HepG2 (cell line): Measurements from ENCODE around the gene ACTL7B. TPM values are rescaled to one million over a fixed set of nuclear protein-coding genes. Genes with fewer than 3 reads are reported as not detected.

ENCODE experiments used
- ATAC-seq: fragments of 200-7000 bp; cut with Tn5 transposase; 3 replicates; pipeline ENCODE4 v1.9.1; 2020; ENCODE audit warnings: mild to moderate bottlenecking, moderate library complexity
- BruUV-seq: library from RNA; stranded (reverse); fragments of 400-500 nt; replicated peaks from 2 replicates; lab custom pipeline; 2021; lab: Mats Ljungman, UMichigan
- CTCF ChIA-PET: fragments of 300-600 bp; formaldehyde crosslinking; extraction: SDS; loops from one replicate; lab custom pipeline; 2021; ENCODE audit warnings: low total read pairs, inconsistent platforms, low intra/inter-chr PET ratio; lab: Yijun Ruan, JAX
- POLR2A ChIA-PET: fragments of 350-600 bp; sonication (Branson Sonifier 250); formaldehyde crosslinking; loops from one replicate; lab custom pipeline; 2020; ENCODE audit warnings: antibody characterized with exemption, inconsistent platforms; lab: Yijun Ruan, JAX
- DNase-seq: peaks from one replicate; pipeline ENCODE4 v3.0.0-alpha.2; 2015; ENCODE audit warnings: low spot score
- FAIRE-seq: peaks from 3 replicates; lab custom pipeline; 2011; peaks lifted over from hg19 to GRCh38; lab: Jason Lieb, UNC
- H2AFZ ChIP-seq: one replicate; pipeline ENCODE4 v1.6.1; 2011; ENCODE audit warnings: low read length, inconsistent platforms
- H3K27ac ChIP-seq: fragments of 300-600 bp; 3 replicates; pipeline ENCODE4 v1.8.0; 2011; ENCODE audit warnings: mixed run types, mild to moderate bottlenecking, mixed read lengths, low read length, inconsistent platforms; ENCODE audit not compliant: insufficient read depth; ENCODE audit errors: extremely low read length
- H3K27me3 ChIP-seq, 2 experiments: fragments of 200-600 bp in 1 of 2; 2 replicates in 1 of 2; 3 replicates in 1 of 2; pipeline versions ENCODE4 v1.6.0 to v1.8.0; 2011; ENCODE audit warnings: low read length in 2 of 2, mild to moderate bottlenecking in 2 of 2, moderate library complexity in 2 of 2, inconsistent platforms in 1 of 2; ENCODE audit not compliant: insufficient read depth in 2 of 2, control insufficient read depth in 1 of 2
- H3K36me3 ChIP-seq, 2 experiments: fragments of 200-600 bp in 1 of 2; replicated peaks in 1 of 2; 2 replicates in 1 of 2; 3 replicates in 1 of 2; pipeline versions ENCODE4 v1.5.1 to v1.8.0; 2011; ENCODE audit warnings: low read length in 2 of 2, inconsistent platforms in 1 of 2; ENCODE audit not compliant: insufficient read depth in 2 of 2, control insufficient read depth in 1 of 2
- H3K4me1 ChIP-seq: 2 replicates; pipeline ENCODE4 v1.5.1; 2012; ENCODE audit warnings: low read length, inconsistent platforms; ENCODE audit not compliant: insufficient read depth
- H3K4me2 ChIP-seq: 2 replicates; pipeline ENCODE4 v1.6.0; 2011; ENCODE audit warnings: low read depth, low read length, inconsistent platforms
- H3K4me3 ChIP-seq, 3 experiments: fragments of 200-600 bp in 1 of 3; sonication (generic), shearing (Covaris generic) in 1 of 3; replicated peaks in 1 of 3; 2 replicates each; pipeline ENCODE4 v1.5.1; 2011 to 2016; ENCODE audit warnings: low read length in 3 of 3, inconsistent platforms in 2 of 3, low read depth in 2 of 3, mild to moderate bottlenecking in 2 of 3, control low read depth in 1 of 3, mixed read lengths in 1 of 3; ENCODE audit not compliant: insufficient read depth in 1 of 3
- H3K79me2 ChIP-seq: one replicate; pipeline ENCODE4 v1.6.1; 2011; ENCODE audit warnings: low read length, inconsistent platforms; ENCODE audit not compliant: insufficient read depth
- H3K9ac ChIP-seq: 2 replicates; pipeline ENCODE4 v1.6.0; 2011; ENCODE audit warnings: mild to moderate bottlenecking, low read depth, low read length, inconsistent platforms; ENCODE audit not compliant: insufficient read depth
- H3K9me3 ChIP-seq: 2 replicates; pipeline ENCODE4 v1.5.1; 2012; ENCODE audit warnings: mild to moderate bottlenecking, low read length
- H4K20me1 ChIP-seq: 2 replicates; pipeline ENCODE4 v1.6.0; 2011; ENCODE audit warnings: inconsistent platforms, mild to moderate bottlenecking, low read length, moderate library complexity; ENCODE audit not compliant: insufficient read depth
- ARID5B ChIP-seq: IDR thresholded peaks from 2 replicates; pipeline ENCODE4 v1.4.0; 2020; ENCODE audit warnings: mild to moderate bottlenecking, missing genetic modification reagents
- HNF4A ChIP-seq: sonication (generic); formaldehyde crosslinking; IDR thresholded peaks from 2 replicates; pipeline ENCODE4 v1.4.0; 2020; ENCODE audit warnings: missing genetic modification reagents
- IKZF4 ChIP-seq: sonication (generic); formaldehyde crosslinking; IDR thresholded peaks from 2 replicates; pipeline ENCODE4 v1.5.1; 2020; ENCODE audit warnings: borderline replicate concordance, mild to moderate bottlenecking, low read depth, missing genetic modification reagents; ENCODE audit errors: not compliant biosample characterization
- KLF9 ChIP-seq: IDR thresholded peaks from 2 replicates; pipeline ENCODE4 v1.6.1; 2016; ENCODE audit warnings: low read depth
- MED13 ChIP-seq: sonication (generic); formaldehyde crosslinking; IDR thresholded peaks from 2 replicates; pipeline ENCODE4 v1.5.0; 2020; ENCODE audit warnings: missing genetic modification reagents
- RXRB ChIP-seq: IDR thresholded peaks from 2 replicates; pipeline ENCODE4 v1.6.1; 2016; ENCODE audit warnings: borderline replicate concordance, missing genetic modification reagents, missing compliant biosample characterization
- SALL1 ChIP-seq: sonication (generic); formaldehyde crosslinking; IDR thresholded peaks from 2 replicates; pipeline ENCODE4 v1.8.0; 2022; ENCODE audit warnings: mild to moderate bottlenecking, missing genetic modification reagents
- SP5 ChIP-seq: IDR thresholded peaks from 2 replicates; pipeline ENCODE4 v1.6.1; 2016; ENCODE audit warnings: low read depth, borderline replicate concordance
- USF2 ChIP-seq, 2 experiments: sonication (generic) in 1 of 2; formaldehyde crosslinking in 1 of 2; IDR thresholded peaks; 2 replicates each; pipeline versions ENCODE4 v1.5.1 to v1.6.1; 2011 to 2020; ENCODE audit warnings: borderline replicate concordance in 1 of 2, low read depth in 1 of 2, low read length in 1 of 2, mild to moderate bottlenecking in 1 of 2, missing genetic modification reagents in 1 of 2, moderate library complexity in 1 of 2
- ZNF160 ChIP-seq: sonication (generic); formaldehyde crosslinking; IDR thresholded peaks from 2 replicates; pipeline ENCODE4 v1.8.0; 2022; ENCODE audit warnings: mild to moderate bottlenecking, inconsistent platforms, missing genetic modification reagents
- ZNF550 ChIP-seq: sonication (generic); formaldehyde crosslinking; IDR thresholded peaks from 2 replicates; pipeline ENCODE4 v1.4.0; 2020; ENCODE audit warnings: mild to moderate bottlenecking, missing genetic modification reagents, borderline replicate concordance
- ZNF773 ChIP-seq: sonication (generic); formaldehyde crosslinking; IDR thresholded peaks from 2 replicates; pipeline ENCODE4 v1.4.0; 2020; ENCODE audit warnings: missing genetic modification reagents, borderline replicate concordance
- ZNF878 ChIP-seq: sonication (generic); formaldehyde crosslinking; IDR thresholded peaks from 2 replicates; pipeline ENCODE4 v1.8.1; 2023; ENCODE audit warnings: mild to moderate bottlenecking, missing genetic modification reagents, moderate library complexity
- WGBS: methylation state at CpG from one replicate; pipeline ENCODE4 v1.1.6; 2017; ENCODE audit warnings: low lambda C conversion rate; 5-methylcytosine and 5-hydroxymethylcytosine counted together
- in situ Hi-C: cut with HindIII; loops from 2 replicates; pipeline ENCODE4 v1.10.0; 2017; ENCODE audit warnings: low pct_unique_long_range_greater_than_20kb; ENCODE audit not compliant: extremely low pct_ligation_motif_present
- intact Hi-C: fragments of 100-400 bp; cut with micrococcal nuclease; formaldehyde crosslinking; loops from one replicate; pipeline ENCODE4 v1.10.0; 2022; ENCODE audit not compliant: unreplicated experiment
- polyA plus RNA-seq, 8 experiments: library from polyadenylated mRNA; depleted of rRNA in 3 of 8; stranded (reverse) in 7 of 8; unstranded in 1 of 8; fragments of >200 nt; fragmentation: Illumina TruSeq in 4 of 8; extraction: Trizol in 4 of 8; gene quantifications; 2 replicates each; pipeline versions ENCODE4 v1.2.1 to v1.2.3, GENCODE V29; 2011 to 2016; ENCODE audit warnings: low read depth in 4 of 8, missing spikeins in 1 of 8, mixed read lengths in 1 of 8; ENCODE audit not compliant: insufficient read depth in 1 of 8
- total RNA-seq, 5 experiments: library from RNA; depleted of rRNA; stranded (reverse); fragments of >200 nt; fragmentation: Illumina TruSeq; extraction: Trizol; gene quantifications; 2 replicates each; pipeline ENCODE4 v1.2.3, GENCODE V29; 2016; ENCODE audit warnings: low read depth in 1 of 5

Gene ACTL7B
- total and polyA plus RNA-seq, 2 of the 13 experiments (the other 11 are each of a cell fraction or from before 2014, with no cell fraction given): 0.07 to 0.11 TPM

GRCh38 chr9:108854094-108854493 lies 1.7 kb downstream of the ACTL7B start:
- Histone ChIP-seq H3K27ac (no peak overlapping the region), H4K20me1 (no peaks in the 10 kb centered on the region), H3K9ac (no peak overlapping the region), H3K9me3 (no peaks in the 10 kb centered on the region), H3K79me2 (no peaks in the 10 kb centered on the region), H3K27me3 (no peaks in the 10 kb centered on the region), H3K4me2 (no peak overlapping the region), H3K4me3 (no peak overlapping the region), H3K4me1 (peaks cover 49% of the 10 kb centered on the region), H3K36me3 (no peaks in the 10 kb centered on the region), H2AFZ (no peak overlapping the region)
- intact Hi-C loops (no loop called here), in situ Hi-C loops (no loop called here)
- no TSS peak for BruUV-seq
- ChIA-PET CTCF (no interaction called here), POLR2A (interaction anchor here (1.9 kb wide), 1 partner anchor 13 kb away, joined by 5 read pairs; no protein-coding TSS in a partner anchor)
- WGBS: 100% methylated on average over 1 of the region's 3 CpGs
- ATAC-seq: peak; percentile 36
- no peak for DNase-seq
- TF ChIP-seq USF2 (IDR thresholded peaks at IDR 0.05; ENCODE audit: low read depth, low read length) (no peak), USF2 (CRISPR knock-in tag; IDR thresholded peaks at IDR 0.05; ENCODE audit: borderline replicate concordance) (no peak), ZNF878 (CRISPR knock-in tag) (no peak), ZNF160 (no peak), MED13 (no peak)
- FAIRE-seq: no peak

GRCh38 chr9:108852079-108852478 lies 3.7 kb downstream of the ACTL7B start:
- intact Hi-C loops (no loop called here), in situ Hi-C loops (no loop called here)
- CTCF ChIA-PET: no interaction called here
- no peak for TF ChIP-seq HNF4A
- no peak for TF ChIP-seq IKZF4 (CRISPR knock-in tag)
- TF ChIP-seq KLF9 (CRISPR knock-in tag): no peak
- no peak for TF ChIP-seq ZNF550 (CRISPR knock-in tag)
- TF ChIP-seq RXRB: peak; percentile 64; the same call in 1 of the 2 replicates
- TF ChIP-seq SP5 (CRISPR knock-in tag): peak; percentile 72; the same call in 1 of the 2 replicates
- TF ChIP-seq ZNF773 (CRISPR knock-in tag): no peak
- TF ChIP-seq SALL1: no peak
- TF ChIP-seq ARID5B: peak; percentile 51

More at GRCh38 chr9:108852079-108852478, 3.7 kb downstream of the ACTL7B start:
- H3K9ac ChIP-seq: no peak overlapping the region
- no peaks in the 10 kb centered on the region for H3K79me2 ChIP-seq
- H3K4me2 ChIP-seq: peak overlapping the region; percentile 28; the same call in 1 of the 2 replicates
- no peaks in the 10 kb centered on the region for H3K27me3 ChIP-seq
- DNase-seq: peak; percentile 77
- POLR2A ChIA-PET: interaction anchor here (1.3 to 1.4 kb wide), 2 partner anchors 17 to 33 kb away, joined by 5 to 7 read pairs; no protein-coding TSS in a partner anchor
- peak; percentile 40 for ATAC-seq
- FAIRE-seq: peak; percentile 73
- no peak overlapping the region for H3K4me3 ChIP-seq
- no peak overlapping the region for H3K27ac ChIP-seq
- no peak overlapping the region for H2AFZ ChIP-seq
- no TSS peak for BruUV-seq
- WGBS: 0% methylated on average over 1 of the region's 1 CpG
- no peaks in the 10 kb centered on the region for H3K36me3 ChIP-seq
- no peaks in the 10 kb centered on the region for H4K20me1 ChIP-seq
- H3K4me1 ChIP-seq: peaks cover 64% of the 10 kb centered on the region
- no peaks in the 10 kb centered on the region for H3K9me3 ChIP-seq
